GM10266 (cell line): ENCODE measurements around the gene SLC25A51.

ENCODE experiments used
- DNase-seq: peaks from one replicate; pipeline ENCODE4 v3.0.0; 2012; ENCODE audit errors: extremely low spot score
- TF ChIP-seq, protein P1 (sequence below): IDR thresholded peaks from 2 replicates; pipeline ENCODE4 v1.5.1; 2012; ENCODE audit warnings: mild to moderate bottlenecking, low read depth; ENCODE audit not compliant: control insufficient read depth, insufficient read depth; ENCODE audit errors: missing control alignments

SLC25A51 gene

DNA sequence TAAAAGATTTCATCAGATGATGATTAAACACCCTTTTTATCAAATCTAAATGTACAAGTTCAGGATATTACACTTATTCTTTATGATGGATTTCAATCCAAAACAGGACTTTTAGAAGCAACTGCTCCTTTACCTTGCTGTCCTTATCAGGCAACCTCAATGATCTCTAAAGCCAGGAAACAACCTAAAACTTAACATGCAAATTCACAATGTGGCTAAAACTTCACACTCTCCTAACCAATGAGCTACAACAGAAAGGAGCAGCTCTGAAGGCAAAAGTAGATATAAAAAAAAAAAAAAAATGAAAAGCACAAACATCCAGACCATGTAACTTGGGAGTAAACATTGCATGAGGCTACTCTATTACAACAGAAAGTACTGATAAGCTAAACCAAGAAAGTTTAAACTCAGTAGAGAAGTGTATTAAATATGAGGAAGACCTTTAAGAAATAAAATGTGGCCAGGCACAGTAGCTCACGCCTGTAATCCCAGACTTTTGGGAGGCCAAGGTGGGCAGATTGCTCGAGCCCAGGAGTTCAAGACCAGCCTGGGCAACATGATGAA is 22.9 kb downstream of the SLC25A51 start:
- no peak for DNase-seq
- TF ChIP-seq, protein P1, sequence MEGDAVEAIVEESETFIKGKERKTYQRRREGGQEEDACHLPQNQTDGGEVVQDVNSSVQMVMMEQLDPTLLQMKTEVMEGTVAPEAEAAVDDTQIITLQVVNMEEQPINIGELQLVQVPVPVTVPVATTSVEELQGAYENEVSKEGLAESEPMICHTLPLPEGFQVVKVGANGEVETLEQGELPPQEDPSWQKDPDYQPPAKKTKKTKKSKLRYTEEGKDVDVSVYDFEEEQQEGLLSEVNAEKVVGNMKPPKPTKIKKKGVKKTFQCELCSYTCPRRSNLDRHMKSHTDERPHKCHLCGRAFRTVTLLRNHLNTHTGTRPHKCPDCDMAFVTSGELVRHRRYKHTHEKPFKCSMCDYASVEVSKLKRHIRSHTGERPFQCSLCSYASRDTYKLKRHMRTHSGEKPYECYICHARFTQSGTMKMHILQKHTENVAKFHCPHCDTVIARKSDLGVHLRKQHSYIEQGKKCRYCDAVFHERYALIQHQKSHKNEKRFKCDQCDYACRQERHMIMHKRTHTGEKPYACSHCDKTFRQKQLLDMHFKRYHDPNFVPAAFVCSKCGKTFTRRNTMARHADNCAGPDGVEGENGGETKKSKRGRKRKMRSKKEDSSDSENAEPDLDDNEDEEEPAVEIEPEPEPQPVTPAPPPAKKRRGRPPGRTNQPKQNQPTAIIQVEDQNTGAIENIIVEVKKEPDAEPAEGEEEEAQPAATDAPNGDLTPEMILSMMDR = no peak

DNA sequence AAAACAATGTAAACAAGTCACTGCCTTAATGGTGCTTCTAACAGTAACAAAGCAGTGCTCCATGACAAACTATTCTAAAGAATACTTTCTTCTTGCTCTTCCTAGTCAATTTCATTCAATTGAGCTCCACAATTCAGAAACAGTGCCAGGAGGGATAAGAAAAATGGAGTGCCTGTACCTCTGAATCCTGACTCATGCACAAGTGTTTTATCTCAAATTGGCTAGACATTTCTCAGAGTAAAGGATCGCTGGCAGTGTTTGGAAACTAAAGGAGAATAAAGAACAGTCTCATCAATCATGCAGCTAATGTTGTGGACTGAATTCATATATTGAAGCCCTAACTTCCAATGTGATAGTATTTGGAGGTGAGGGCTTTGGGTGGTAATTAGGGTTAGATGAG is 27.6 kb downstream of the SLC25A51 start:
- TF ChIP-seq, protein P1 = no peak
- no peak for DNase-seq

DNA sequence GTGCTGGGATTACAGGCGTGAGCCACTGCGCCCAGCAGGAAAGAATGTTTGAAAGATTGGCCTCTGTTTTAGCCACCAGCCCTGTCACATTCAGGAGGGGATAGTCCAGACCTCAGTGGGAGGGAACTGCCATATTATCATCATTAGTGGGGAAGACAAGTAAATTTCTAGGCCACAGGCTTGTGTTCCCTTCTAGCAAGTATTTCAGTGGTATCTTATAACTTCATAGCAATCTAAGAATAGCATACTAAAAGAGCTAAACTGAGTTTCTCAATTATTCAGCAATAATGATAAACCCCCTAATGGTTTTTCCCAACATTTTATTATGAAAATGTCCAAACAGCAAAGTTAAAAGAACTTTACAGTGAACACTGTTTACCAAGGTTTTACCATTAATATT is 30.0 kb downstream of the SLC25A51 start:
- no peak for DNase-seq
- TF ChIP-seq, protein P1 = no peak

DNA sequence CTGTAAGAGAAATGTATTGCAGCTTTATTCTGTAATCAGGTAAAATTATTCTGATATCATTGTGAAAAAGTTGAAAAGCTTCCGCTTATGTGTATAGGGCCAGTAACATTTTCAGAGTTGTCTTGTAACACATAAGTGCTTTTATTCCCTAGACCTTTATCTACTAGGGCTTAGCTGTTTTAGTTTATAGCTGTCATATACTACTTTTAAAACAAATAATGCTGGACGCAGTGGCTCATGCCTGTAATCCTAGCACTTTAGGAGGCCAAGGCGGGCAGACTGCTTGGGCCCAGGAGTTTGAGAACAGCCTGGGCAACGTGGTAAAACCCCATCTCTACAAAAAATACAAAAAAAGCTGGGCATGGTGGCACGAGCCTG is 33.1 kb downstream of the SLC25A51 start:
- TF ChIP-seq, protein P1 = no peak
- DNase-seq = no peak

DNA sequence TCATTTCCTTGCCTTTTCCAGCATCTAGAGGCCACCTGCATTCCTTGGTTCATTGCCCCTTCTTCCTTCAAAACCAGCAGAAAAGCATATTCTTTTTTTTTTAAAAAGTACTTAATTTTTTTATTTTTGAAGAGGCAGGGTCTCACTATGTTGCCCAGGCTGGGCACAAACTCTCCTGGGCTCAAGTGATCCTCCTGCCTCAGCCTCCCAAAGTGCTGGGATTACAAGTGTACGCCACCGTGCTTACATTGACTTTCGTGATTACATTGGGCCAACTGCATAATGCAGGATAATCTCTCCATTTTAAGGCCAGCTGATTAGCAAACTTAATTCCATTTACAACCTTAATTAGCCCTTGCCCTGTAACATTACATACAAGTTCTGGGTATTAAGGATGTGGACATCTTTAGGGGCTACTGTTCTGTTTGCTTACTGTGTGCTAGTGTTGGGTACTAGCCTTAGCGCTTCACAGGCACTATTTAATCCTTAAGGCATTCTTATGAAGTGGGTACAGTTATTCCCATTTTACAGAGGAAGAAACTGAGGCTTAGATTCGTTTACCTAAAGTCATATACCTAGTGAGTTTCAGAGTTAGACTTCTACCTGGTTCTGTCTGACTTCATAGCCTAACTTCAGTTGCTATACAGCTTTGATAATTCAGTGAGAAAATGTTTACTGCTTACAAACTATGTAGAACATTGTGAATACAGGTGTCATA is 33.7 kb downstream of the SLC25A51 start:
- TF ChIP-seq, protein P1 = no peak

DNA sequence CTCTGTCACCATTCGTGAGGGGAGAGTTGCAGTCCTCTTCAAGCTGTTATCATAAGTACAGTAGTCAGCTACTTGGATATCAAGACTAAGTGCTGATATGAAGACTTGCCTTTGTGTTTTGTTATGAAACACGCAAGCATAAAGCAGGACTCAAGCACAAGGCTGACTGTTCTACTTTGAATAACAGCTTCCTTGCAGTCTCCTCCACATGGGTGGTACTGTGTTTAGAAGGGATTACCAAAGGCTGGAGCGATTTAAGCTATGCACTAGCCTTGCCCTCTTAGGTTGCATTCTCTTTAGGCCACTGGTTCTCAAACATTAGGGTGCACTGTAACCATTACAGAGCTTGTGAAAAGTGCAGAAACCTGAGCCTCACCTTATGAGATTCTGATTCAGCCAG is 41.4 kb downstream of the SLC25A51 start:
- TF ChIP-seq, protein P1 = no peak
- no peak for DNase-seq

More for the DNA sequence above, 33.7 kb downstream of the SLC25A51 start:
- DNase-seq = no peak

DNA sequence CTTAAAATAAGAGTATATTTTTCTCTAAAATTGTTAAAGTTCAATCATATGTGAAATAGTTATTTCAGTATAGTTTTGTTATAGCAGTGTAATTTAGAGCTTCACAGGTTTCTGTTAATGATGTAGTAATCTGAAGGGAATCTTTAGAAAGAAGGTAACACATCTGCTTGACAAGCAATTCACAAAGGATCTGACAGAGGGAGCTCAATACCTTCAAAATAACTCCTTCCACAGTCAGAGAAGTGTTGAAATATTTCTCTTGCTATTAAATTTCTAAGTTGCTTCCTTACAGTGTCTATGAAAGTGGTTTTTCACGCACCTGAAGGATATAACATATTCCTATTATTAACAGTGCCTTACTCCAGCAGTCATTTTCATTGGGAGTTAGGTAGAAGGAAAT is 44.9 kb downstream of the SLC25A51 start:
- DNase-seq = no peak
- TF ChIP-seq, protein P1 = peak; percentile 4
